HepG2 (cell line): ENCODE measurements around the gene MSMB. TPM values are rescaled to one million over a fixed set of nuclear protein-coding genes. Genes with fewer than 3 reads are reported as not detected.
A peak's percentile ranks its signal among the peaks of the same experiment; 100 is the strongest.

Experiments used
- CCAR2 ChIP-seq: fragments of 200-400 bp; formaldehyde crosslinking; optimal IDR thresholded peaks from 2 replicates; pipeline ENCODE3; 2018; ENCODE audit warnings: low read depth, mild to moderate bottlenecking, low read length, moderate library complexity
- CREB3 ChIP-seq: sonication (generic); formaldehyde crosslinking; IDR thresholded peaks from 2 replicates; pipeline ENCODE4 v1.5.0; 2020; ENCODE audit warnings: missing genetic modification reagents
- ELF4 ChIP-seq: sonication (generic); formaldehyde crosslinking; IDR thresholded peaks from 2 replicates; pipeline ENCODE4 v1.5.0; 2020; ENCODE audit warnings: missing genetic modification reagents, mild to moderate bottlenecking, moderate library complexity, borderline replicate concordance
- HDAC1 ChIP-seq: sonication (generic); formaldehyde crosslinking; IDR thresholded peaks from 2 replicates; pipeline ENCODE4 v1.5.1; 2020; ENCODE audit warnings: mild to moderate bottlenecking, missing genetic modification reagents
- HMGXB3 ChIP-seq: sonication (generic); formaldehyde crosslinking; IDR thresholded peaks from 2 replicates; pipeline ENCODE4 v1.4.0; 2020; ENCODE audit warnings: missing genetic modification reagents, borderline replicate concordance
- KLF9 ChIP-seq: IDR thresholded peaks from 2 replicates; pipeline ENCODE4 v1.6.1; 2016; ENCODE audit warnings: low read depth
- POLR2G ChIP-seq: fragments of 200-400 bp; formaldehyde crosslinking; IDR thresholded peaks from 2 replicates; pipeline ENCODE4 v1.6.1; 2018; ENCODE audit warnings: mild to moderate bottlenecking, low read depth, low read length, moderate library complexity
- REL ChIP-seq: sonication (generic); formaldehyde crosslinking; conservative IDR thresholded peaks from 2 replicates; pipeline ENCODE4 v1.8.0; 2022; ENCODE audit warnings: mild to moderate bottlenecking, missing genetic modification reagents, moderate library complexity
- REXO4 ChIP-seq: sonication (generic); formaldehyde crosslinking; IDR thresholded peaks from 2 replicates; pipeline ENCODE4 v1.8.0; 2022; ENCODE audit warnings: missing genetic modification reagents, mild to moderate bottlenecking, borderline replicate concordance
- RNF2 ChIP-seq: fragments of 450-650 bp; conservative IDR thresholded peaks from 2 replicates; pipeline ENCODE4 v1.6.1; 2016; ENCODE audit warnings: low read depth
- RXRB ChIP-seq: IDR thresholded peaks from 2 replicates; pipeline ENCODE4 v1.6.1; 2016; ENCODE audit warnings: borderline replicate concordance, missing genetic modification reagents, missing compliant biosample characterization
- SPEN ChIP-seq: sonication (generic); formaldehyde crosslinking; IDR thresholded peaks from 2 replicates; pipeline ENCODE4 v1.5.1; 2020; ENCODE audit warnings: low read depth, mild to moderate bottlenecking, missing genetic modification reagents
- ZBTB14 ChIP-seq: sonication (generic); formaldehyde crosslinking; IDR thresholded peaks from 2 replicates; pipeline ENCODE4 v1.4.0; 2020; ENCODE audit warnings: missing genetic modification reagents
- ZBTB43 ChIP-seq: sonication (generic); formaldehyde crosslinking; conservative IDR thresholded peaks from 2 replicates; pipeline ENCODE4 v1.4.0; 2020; ENCODE audit warnings: missing genetic modification reagents
- ZNF10 ChIP-seq: sonication (generic); formaldehyde crosslinking; IDR thresholded peaks from 2 replicates; pipeline ENCODE4 v1.4.0; 2020; ENCODE audit warnings: mild to moderate bottlenecking, low read depth, missing genetic modification reagents, borderline replicate concordance
- ZNF235 ChIP-seq: sonication (generic); formaldehyde crosslinking; IDR thresholded peaks from 2 replicates; pipeline ENCODE4 v1.8.1; 2023; ENCODE audit warnings: mild to moderate bottlenecking, missing genetic modification reagents, borderline replicate concordance
- ZNF275 ChIP-seq: sonication (generic); formaldehyde crosslinking; IDR thresholded peaks from 2 replicates; pipeline ENCODE4 v1.8.0; 2022; ENCODE audit warnings: missing genetic modification reagents, mild to moderate bottlenecking, inconsistent platforms, borderline replicate concordance
- ZNF34 ChIP-seq: sonication (generic); formaldehyde crosslinking; IDR thresholded peaks from 2 replicates; pipeline ENCODE4 v1.4.0; 2020; ENCODE audit warnings: mild to moderate bottlenecking, missing genetic modification reagents, borderline replicate concordance
- ZNF577 ChIP-seq: sonication (generic); formaldehyde crosslinking; IDR thresholded peaks from 2 replicates; pipeline ENCODE4 v1.4.0; 2020; ENCODE audit warnings: mild to moderate bottlenecking, low read depth, missing genetic modification reagents, borderline replicate concordance
- polyA plus RNA-seq, 8 experiments: library from polyadenylated mRNA; depleted of rRNA in 3 of 8; stranded (reverse) in 7 of 8; unstranded in 1 of 8; fragments of >200 nt; fragmentation: Illumina TruSeq in 4 of 8; extraction: Trizol in 4 of 8; gene quantifications; 2 replicates each; pipeline versions ENCODE4 v1.2.1 to v1.2.3, GENCODE V29; 2011 to 2016; ENCODE audit warnings: low read depth in 4 of 8, missing spikeins in 1 of 8, mixed read lengths in 1 of 8; ENCODE audit not compliant: insufficient read depth in 1 of 8
- total RNA-seq, 5 experiments: library from RNA; depleted of rRNA; stranded (reverse); fragments of >200 nt; fragmentation: Illumina TruSeq; extraction: Trizol; gene quantifications; 2 replicates each; pipeline ENCODE4 v1.2.3, GENCODE V29; 2016; ENCODE audit warnings: low read depth in 1 of 5

Gene MSMB
- total and polyA plus RNA-seq, 2 of the 13 experiments (the other 11 are each of a cell fraction or from before 2014, with no cell fraction given): 0.84 TPM; not detected in 1

GRCh38 chr10:46030091-46030937, 15.8 kb downstream of the MSMB start, which contains the start of gene NCOA4 (continued):
- TF ChIP-seq ELF4 (CRISPR knock-in tag): no peak
- TF ChIP-seq HMGXB3 (CRISPR knock-in tag): peak; percentile 34; the same call in 1 of the 2 replicates
- TF ChIP-seq ZBTB14: 0 out of 2 replicates have a peak, but pooled peaks have one; percentile 32
- no peak for TF ChIP-seq ZNF34 (CRISPR knock-in tag)
- TF ChIP-seq CREB3: 0 out of 2 replicates have a peak, but pooled peaks have one; percentile 21
- TF ChIP-seq RXRB (CRISPR knock-in tag): peak; percentile 65; the same call in 1 of the 2 replicates
- TF ChIP-seq ZNF275 (CRISPR knock-in tag): no peak; the same call in 1 of the 2 replicates
- peak; percentile 95 for TF ChIP-seq POLR2G
- no peak for TF ChIP-seq RNF2
- peak; percentile 89 for TF ChIP-seq SPEN (CRISPR knock-in tag)
- TF ChIP-seq REL: no peak
- no peak; the same call in 1 of the 2 replicates for TF ChIP-seq HDAC1 (CRISPR knock-in tag)
- no peak for TF ChIP-seq REXO4 (CRISPR knock-in tag)
- no peak for TF ChIP-seq CCAR2
- TF ChIP-seq ZNF235 (CRISPR knock-in tag): no peak
- no peak for TF ChIP-seq ZNF10 (CRISPR knock-in tag)
- TF ChIP-seq KLF9 (CRISPR knock-in tag): 0 out of 2 replicates have a peak, but pooled peaks have one; percentile 62
- no peak for TF ChIP-seq ZBTB43 (CRISPR knock-in tag)
- no peak for TF ChIP-seq ZNF577 (CRISPR knock-in tag)
